HG03558 (cell line): ENCODE measurements around the gene NAV3.

Source experiments
- ATAC-seq: cut with Tn5 transposase; IDR thresholded peaks from one replicate; pipeline ENCODE4 v1.9.1; 2021; ENCODE audit warnings: moderate number of reproducible peaks; ENCODE audit not compliant: unreplicated experiment; ENCODE audit errors: extremely low read depth

The NAV3 gene

GRCh38 chr12:78034025-78034424 is 203.3 kb downstream of the NAV3 start:
- no peak for ATAC-seq

- ATAC-seq: no peak
These were observed 205.4 kb downstream of the NAV3 start for GRCh38 chr12:78035901-78036606.

- ATAC-seq: no peak
These were observed 206.2 kb downstream of the NAV3 start for GRCh38 chr12:78036874-78037273.

GRCh38 chr12:78037707-78038106 is 207.0 kb downstream of the NAV3 start:
- no peak for ATAC-seq

- ATAC-seq: no peak
These were observed 207.8 kb downstream of the NAV3 start for GRCh38 chr12:78038541-78038940.

- no peak for ATAC-seq
These were observed 208.3 kb downstream of the NAV3 start for GRCh38 chr12:78038986-78039385.

- no peak for ATAC-seq
These were observed 209.4 kb downstream of the NAV3 start for GRCh38 chr12:78040111-78040510.

GRCh38 chr12:78050790-78051189 is 220.1 kb downstream of the NAV3 start:
- ATAC-seq: no peak

- no peak for ATAC-seq
These were observed 224.9 kb downstream of the NAV3 start for GRCh38 chr12:78055545-78055944.

GRCh38 chr12:78057075-78057474 is 226.4 kb downstream of the NAV3 start:
- no peak for ATAC-seq

- no peak for ATAC-seq
These were observed 229.5 kb downstream of the NAV3 start for GRCh38 chr12:78060186-78060585.

GRCh38 chr12:78062786-78063185 is 232.1 kb downstream of the NAV3 start:
- no peak for ATAC-seq

GRCh38 chr12:78081590-78082314 is 251.1 kb downstream of the NAV3 start:
- ATAC-seq: no peak

- ATAC-seq: no peak
These were observed 255.0 kb downstream of the NAV3 start for GRCh38 chr12:78085542-78086182.

- no peak for ATAC-seq
These were observed 256.1 kb downstream of the NAV3 start for GRCh38 chr12:78086553-78087362.

GRCh38 chr12:78087363-78087675 is 256.6 kb downstream of the NAV3 start:
- no peak for ATAC-seq

GRCh38 chr12:78088391-78088832 is 257.7 kb downstream of the NAV3 start:
- ATAC-seq: no peak

GRCh38 chr12:78090266-78090665 is 259.6 kb downstream of the NAV3 start:
- ATAC-seq: no peak

- ATAC-seq: no peak
These were observed 264.9 kb downstream of the NAV3 start for GRCh38 chr12:78095623-78096022.

GRCh38 chr12:78096909-78097597 is 266.4 kb downstream of the NAV3 start:
- no peak for ATAC-seq
